NB4 (cell line): Measurements from ENCODE around the gene CALN1.

Source experiments
- DNase-seq: peaks from one replicate; pipeline ENCODE4 v3.0.0; 2010; ENCODE audit warnings: low read depth
- H3K4me3 ChIP-seq: one replicate; pipeline ENCODE4 v1.5.1; 2011; ENCODE audit warnings: mild to moderate bottlenecking, low read depth, low read length, moderate library complexity
- MAX ChIP-seq: IDR thresholded peaks from 2 replicates; pipeline ENCODE4 v1.6.1; 2011; ENCODE audit warnings: low read depth, low read length
- MYC ChIP-seq: IDR thresholded peaks from 2 replicates; pipeline ENCODE4 v1.6.1; 2011; ENCODE audit warnings: low read depth, low read length
- POLR2A ChIP-seq: IDR thresholded peaks from 2 replicates; pipeline ENCODE4 v1.6.1; 2011; ENCODE audit warnings: mild to moderate bottlenecking; ENCODE audit not compliant: insufficient read length; ENCODE audit errors: extremely low read depth
- TF ChIP-seq, protein P1 (sequence below): IDR thresholded peaks from one replicate; pipeline ENCODE4 v1.5.1; 2012; ENCODE audit warnings: low read depth, low read length

The CALN1 gene

GRCh38 chr7:72037516-72037915 is 374.6 kb downstream of the CALN1 start:
- no peak for DNase-seq
- no peak for TF ChIP-seq MAX
- no peak for TF ChIP-seq MYC
- TF ChIP-seq POLR2A = no peak
- TF ChIP-seq, protein P1, sequence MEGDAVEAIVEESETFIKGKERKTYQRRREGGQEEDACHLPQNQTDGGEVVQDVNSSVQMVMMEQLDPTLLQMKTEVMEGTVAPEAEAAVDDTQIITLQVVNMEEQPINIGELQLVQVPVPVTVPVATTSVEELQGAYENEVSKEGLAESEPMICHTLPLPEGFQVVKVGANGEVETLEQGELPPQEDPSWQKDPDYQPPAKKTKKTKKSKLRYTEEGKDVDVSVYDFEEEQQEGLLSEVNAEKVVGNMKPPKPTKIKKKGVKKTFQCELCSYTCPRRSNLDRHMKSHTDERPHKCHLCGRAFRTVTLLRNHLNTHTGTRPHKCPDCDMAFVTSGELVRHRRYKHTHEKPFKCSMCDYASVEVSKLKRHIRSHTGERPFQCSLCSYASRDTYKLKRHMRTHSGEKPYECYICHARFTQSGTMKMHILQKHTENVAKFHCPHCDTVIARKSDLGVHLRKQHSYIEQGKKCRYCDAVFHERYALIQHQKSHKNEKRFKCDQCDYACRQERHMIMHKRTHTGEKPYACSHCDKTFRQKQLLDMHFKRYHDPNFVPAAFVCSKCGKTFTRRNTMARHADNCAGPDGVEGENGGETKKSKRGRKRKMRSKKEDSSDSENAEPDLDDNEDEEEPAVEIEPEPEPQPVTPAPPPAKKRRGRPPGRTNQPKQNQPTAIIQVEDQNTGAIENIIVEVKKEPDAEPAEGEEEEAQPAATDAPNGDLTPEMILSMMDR = no peak
- H3K4me3 ChIP-seq = no peak overlapping the region

- peak; percentile 7 for DNase-seq
- TF ChIP-seq POLR2A = no peak
- no peak for TF ChIP-seq MAX
- no peak for TF ChIP-seq MYC
- TF ChIP-seq, protein P1 = no peak
- H3K4me3 ChIP-seq = no peak overlapping the region
Observed at GRCh38 chr7:72035266-72035665, 376.9 kb downstream of the CALN1 start.

GRCh38 chr7:72032934-72033333 is 379.2 kb downstream of the CALN1 start:
- H3K4me3 ChIP-seq = no peak overlapping the region
- DNase-seq = no peak
- TF ChIP-seq MAX = no peak
- no peak for TF ChIP-seq MYC
- TF ChIP-seq, protein P1 = no peak
- no peak for TF ChIP-seq POLR2A

GRCh38 chr7:72030994-72031667 is 381.0 kb downstream of the CALN1 start:
- no peak overlapping the region for H3K4me3 ChIP-seq
- TF ChIP-seq POLR2A (no peak), MAX (no peak), MYC (no peak)
- TF ChIP-seq, protein P1 = no peak
- no peak for DNase-seq

DNA sequence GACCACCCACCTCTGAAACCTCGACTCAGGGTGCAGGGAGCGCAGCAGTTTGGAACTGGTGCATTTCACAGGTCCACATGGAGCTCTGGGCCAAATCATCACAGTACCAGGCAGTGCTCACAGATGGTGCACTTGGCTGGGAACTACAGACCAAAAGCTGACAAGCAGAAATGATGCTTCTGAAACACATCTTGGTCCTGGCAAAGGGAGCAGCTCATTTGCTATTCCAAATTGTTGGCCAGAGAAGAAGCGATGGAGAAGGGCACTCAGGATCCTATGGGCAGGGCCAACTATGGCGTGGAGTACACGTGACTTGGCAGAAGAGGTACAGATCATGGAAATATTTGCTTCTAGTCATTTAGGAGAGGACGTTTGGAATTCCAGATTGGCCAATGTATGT is 383.9 kb downstream of the CALN1 start:
- no peak for DNase-seq
- no peak overlapping the region for H3K4me3 ChIP-seq
- TF ChIP-seq POLR2A (no peak), MYC (no peak), MAX (no peak)
- TF ChIP-seq, protein P1 = no peak
